Right atrium auricular region (tissue), 2 donors: ENCODE results near the gene MLYCD. TPM values are rescaled to one million over a fixed set of nuclear protein-coding genes. Genes with fewer than 3 reads are reported as not detected.

ENCODE experiments used
- DNase-seq: peaks from one replicate; pipeline ENCODE4 v3.0.0-alpha.2; 2019; ENCODE audit warnings: low spot score
- H3K27ac ChIP-seq, 2 donors: fragments of 200-600 bp; sonication (generic); 1 replicate in 1 of 2; 2 replicates in 1 of 2; pipeline ENCODE4 v1.5.1; 2016 to 2019
- H3K27me3 ChIP-seq, 2 donors: fragments of 200-600 bp; sonication (generic); one replicate each; pipeline versions ENCODE4 v1.5.1 to v1.6.0; 2017 to 2019
- H3K36me3 ChIP-seq: fragments of 200-600 bp; sonication (generic); one replicate; pipeline ENCODE4 v1.5.1; 2016
- H3K4me1 ChIP-seq, 2 donors: fragments of 200-600 bp; sonication (generic); one replicate each; pipeline versions ENCODE4 v1.5.1 to v1.6.0; 2017 to 2019
- H3K4me3 ChIP-seq, 2 donors: fragments of 200-600 bp; sonication (generic); 1 replicate in 1 of 2; 2 replicates in 1 of 2; pipeline ENCODE4 v1.5.1; 2017 to 2019; ENCODE audit warnings: mild to moderate bottlenecking in 1 of 2, moderate library complexity in 1 of 2
- H3K9me3 ChIP-seq, 2 donors: fragments of 200-600 bp; sonication (generic); one replicate each; pipeline ENCODE4 v1.5.1; 2019
- total RNA-seq, 2 donors: library from RNA; depleted of rRNA; stranded (reverse); fragments of >200 nt; gene quantifications; one replicate each; pipeline ENCODE4 v1.1.0, GENCODE V29; 2016
- TF ChIP-seq, protein P1 (sequence below), 2 donors: fragments of 200-600 bp; sonication (generic); IDR thresholded peaks; one replicate each; pipeline ENCODE4 v1.5.1; 2019; ENCODE audit warnings: antibody characterized with exemption in 2 of 2

Gene MLYCD
- total RNA-seq, 2 donors from 2014 or later = 22.0 to 37.0 TPM

DNA sequence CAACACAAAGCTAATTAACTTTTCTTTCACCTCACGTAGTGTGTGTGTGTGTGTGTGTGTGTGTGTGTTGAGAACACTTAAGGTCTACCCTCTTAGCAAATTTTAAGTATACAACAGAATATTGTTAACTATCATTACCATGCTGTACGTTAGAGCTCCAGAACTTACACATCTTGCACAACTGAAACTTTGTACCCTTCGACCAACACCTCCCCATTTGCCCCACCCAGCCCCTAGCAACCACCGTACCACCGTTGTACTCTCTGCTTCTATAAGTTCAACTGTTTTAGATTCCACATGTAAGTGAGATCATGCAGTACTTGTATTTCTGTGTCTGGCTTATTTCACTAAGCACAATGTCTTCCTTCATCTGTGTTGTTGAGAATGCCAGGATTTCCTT, 28.1 kb upstream of the MLYCD start:
- Histone ChIP-seq H3K4me1 (no peaks in the 10 kb centered on the region), H3K27me3 (no peaks in the 10 kb centered on the region), H3K4me3 (no peak overlapping the region), H3K36me3 (no peaks in the 10 kb centered on the region), H3K9me3 (no peaks in the 10 kb centered on the region), H3K27ac (no peak overlapping the region)
- DNase-seq = peak; percentile 5
- TF ChIP-seq, protein P1, sequence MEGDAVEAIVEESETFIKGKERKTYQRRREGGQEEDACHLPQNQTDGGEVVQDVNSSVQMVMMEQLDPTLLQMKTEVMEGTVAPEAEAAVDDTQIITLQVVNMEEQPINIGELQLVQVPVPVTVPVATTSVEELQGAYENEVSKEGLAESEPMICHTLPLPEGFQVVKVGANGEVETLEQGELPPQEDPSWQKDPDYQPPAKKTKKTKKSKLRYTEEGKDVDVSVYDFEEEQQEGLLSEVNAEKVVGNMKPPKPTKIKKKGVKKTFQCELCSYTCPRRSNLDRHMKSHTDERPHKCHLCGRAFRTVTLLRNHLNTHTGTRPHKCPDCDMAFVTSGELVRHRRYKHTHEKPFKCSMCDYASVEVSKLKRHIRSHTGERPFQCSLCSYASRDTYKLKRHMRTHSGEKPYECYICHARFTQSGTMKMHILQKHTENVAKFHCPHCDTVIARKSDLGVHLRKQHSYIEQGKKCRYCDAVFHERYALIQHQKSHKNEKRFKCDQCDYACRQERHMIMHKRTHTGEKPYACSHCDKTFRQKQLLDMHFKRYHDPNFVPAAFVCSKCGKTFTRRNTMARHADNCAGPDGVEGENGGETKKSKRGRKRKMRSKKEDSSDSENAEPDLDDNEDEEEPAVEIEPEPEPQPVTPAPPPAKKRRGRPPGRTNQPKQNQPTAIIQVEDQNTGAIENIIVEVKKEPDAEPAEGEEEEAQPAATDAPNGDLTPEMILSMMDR (IDR thresholded peaks at IDR 0.05) = no peak

DNA sequence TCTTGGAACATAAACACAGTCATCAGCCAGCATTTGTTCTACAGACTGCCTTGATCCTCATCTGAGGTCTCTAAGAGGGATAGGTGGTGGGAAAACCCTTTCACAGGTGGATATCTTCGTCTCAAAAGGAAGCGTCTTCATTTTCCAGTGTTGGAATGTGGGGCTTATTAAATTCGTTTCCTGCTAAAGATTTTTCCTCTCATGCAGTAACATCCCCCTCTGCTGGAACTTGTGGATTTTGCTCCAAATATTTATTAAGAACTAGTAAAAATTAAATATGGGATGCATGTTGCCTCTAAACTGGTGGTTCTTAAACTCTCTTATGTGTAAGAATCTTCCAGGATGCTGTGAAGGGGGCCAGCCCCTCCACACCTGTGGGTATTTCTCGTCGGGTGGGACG, 20.1 kb upstream of the MLYCD start:
- Histone ChIP-seq H3K36me3 (no peaks in the 10 kb centered on the region), H3K4me1 (no peaks in the 10 kb centered on the region), H3K9me3 (no peaks in the 10 kb centered on the region), H3K27ac (no peak overlapping the region), H3K27me3 (no peaks in the 10 kb centered on the region), H3K4me3 (no peak overlapping the region)
- DNase-seq = no peak
- TF ChIP-seq, protein P1 (IDR thresholded peaks at IDR 0.05) = peak; percentile 13 to 63

DNA sequence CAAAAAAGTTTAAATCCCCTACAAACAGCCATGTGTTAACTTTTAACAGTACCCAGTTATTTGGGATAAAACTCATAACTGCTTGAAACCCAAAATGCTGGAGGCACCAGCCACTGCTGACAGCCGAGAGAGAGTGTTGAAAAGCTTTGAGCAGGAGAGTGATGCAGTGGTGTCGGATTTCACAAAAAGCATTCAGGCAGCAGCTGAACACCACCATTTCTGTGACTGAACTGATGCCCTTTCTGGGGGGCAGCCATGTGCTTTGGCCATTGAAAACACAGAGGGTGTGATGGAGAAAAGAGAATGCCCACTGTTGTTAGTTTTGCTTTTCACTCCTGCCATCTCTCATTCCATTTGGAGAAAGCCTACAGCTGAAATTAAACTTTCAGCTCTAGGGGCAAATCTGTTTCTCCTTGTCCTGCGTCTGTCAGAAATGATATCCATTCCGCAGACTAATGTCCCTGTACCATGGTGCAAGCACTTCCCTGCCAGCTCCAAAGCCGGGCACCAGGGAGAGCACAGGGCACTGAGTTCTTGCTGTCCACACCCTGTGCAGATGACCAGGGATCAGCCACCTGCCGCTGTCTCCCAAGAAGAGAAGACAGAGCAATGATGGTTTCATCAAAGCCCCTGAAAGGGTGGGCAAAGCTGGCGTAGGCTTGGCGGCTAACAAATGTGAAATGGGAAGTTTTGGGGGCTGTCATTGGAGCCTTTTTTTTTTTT, 16.6 kb upstream of the MLYCD start:
- peak overlapping the region; percentile 17 to 37 for H3K27ac ChIP-seq
- H3K4me1 ChIP-seq = no peaks in the 10 kb centered on the region
- no peaks in the 10 kb centered on the region for H3K36me3 ChIP-seq
- no peaks in the 10 kb centered on the region for H3K27me3 ChIP-seq
- peak; percentile 48 for DNase-seq
- H3K4me3 ChIP-seq = no peak overlapping the region
- H3K9me3 ChIP-seq = no peaks in the 10 kb centered on the region
- TF ChIP-seq, protein P1 (IDR thresholded peaks at IDR 0.05) = no peak

DNA sequence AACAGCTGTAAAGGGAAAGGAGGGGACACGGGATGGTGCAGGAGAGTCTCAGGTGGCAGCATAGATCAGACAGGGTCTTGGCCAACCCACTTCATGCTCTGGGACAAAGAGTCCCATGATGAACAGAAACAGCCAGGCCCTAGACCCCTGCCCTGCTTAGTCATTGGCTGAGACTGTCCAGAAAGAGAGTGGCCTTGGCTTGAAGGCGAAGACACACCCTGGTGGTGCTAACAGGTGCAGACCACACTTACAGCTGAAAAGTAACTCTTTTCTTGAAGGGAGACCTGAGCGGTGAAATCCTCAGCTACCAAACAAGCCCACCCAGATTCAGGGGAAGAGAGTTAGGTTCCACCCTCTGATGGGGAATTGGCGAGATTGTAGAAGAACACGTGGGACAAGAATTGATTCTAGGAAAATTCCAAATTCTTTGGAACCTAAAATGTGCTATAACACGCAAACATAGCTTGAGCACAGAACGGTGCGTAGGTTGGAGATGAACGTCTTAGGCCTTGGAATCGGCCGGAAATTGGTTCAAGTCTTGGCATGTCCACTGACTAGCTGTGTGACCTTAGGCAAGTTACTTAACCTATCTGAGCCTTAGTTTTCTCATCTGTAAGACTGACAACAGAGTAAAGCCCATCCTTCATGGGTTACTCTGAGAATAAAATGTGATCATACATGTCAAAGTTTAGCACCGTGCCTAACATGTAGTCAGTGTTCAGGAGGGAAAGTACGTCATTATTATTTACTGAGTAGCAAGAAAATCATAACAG, 12.5 kb upstream of the MLYCD start:
- Histone ChIP-seq H3K27ac (no peak overlapping the region), H3K4me1 (peaks cover 0 to 7% of the 10 kb centered on the region in 2 donors), H3K9me3 (peaks cover 0 to 6% of the 10 kb centered on the region in 2 donors), H3K4me3 (no peak overlapping the region), H3K36me3 (no peaks in the 10 kb centered on the region), H3K27me3 (no peaks in the 10 kb centered on the region)
- TF ChIP-seq, protein P1 (IDR thresholded peaks at IDR 0.05) = no peak
- DNase-seq = no peak

DNA sequence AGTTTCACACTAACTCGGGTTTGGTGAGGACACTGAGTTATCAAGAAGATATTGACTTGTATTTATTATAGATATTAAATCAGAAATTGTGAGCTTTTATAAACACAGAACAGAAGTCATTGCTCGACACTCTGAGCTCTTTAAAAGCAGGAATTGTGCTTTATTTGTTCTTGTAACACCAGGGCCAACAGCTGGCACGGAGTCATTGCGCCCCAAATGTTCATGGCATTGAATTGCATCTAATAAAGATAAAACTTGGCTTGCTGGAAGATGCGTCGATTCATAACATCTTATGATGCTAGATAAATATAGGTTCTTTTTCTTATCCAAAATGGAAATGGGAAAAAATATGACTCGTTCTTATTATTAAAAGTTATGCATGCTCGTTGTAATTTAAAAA, 11.8 kb upstream of the MLYCD start:
- Histone ChIP-seq H3K27me3 (no peaks in the 10 kb centered on the region), H3K36me3 (no peaks in the 10 kb centered on the region), H3K4me1 (peaks cover 0 to 7% of the 10 kb centered on the region in 2 donors), H3K9me3 (peaks cover 0 to 12% of the 10 kb centered on the region in 2 donors), H3K4me3 (no peak overlapping the region), H3K27ac (no peak overlapping the region)
- TF ChIP-seq, protein P1 (IDR thresholded peaks at IDR 0.05) = no peak
- no peak for DNase-seq
